HFFc6 (cell line): Measurements from ENCODE around the gene IL23A. TPM values are rescaled to one million over a fixed set of nuclear protein-coding genes. Genes with fewer than 3 reads are reported as not detected.
"Not testable (repeated sequence)": the region's sequence is repeated elsewhere in the genome, so short reads cannot be mapped to it uniquely, and the experiment has no call there.

Experiments
- DNase-seq: peaks from one replicate; pipeline ENCODE4 v3.0.0-alpha.2; 2018
- H3K27ac Mint-ChIP-seq: 2 replicates; pipeline ENCODE4 v1.8.0; 2020; ENCODE audit warnings: mild to moderate bottlenecking, mixed read lengths
- H3K27me3 Mint-ChIP-seq: 2 replicates; pipeline ENCODE4 v1.8.0; 2021; ENCODE audit warnings: mild to moderate bottlenecking, moderate library complexity, mixed read lengths; ENCODE audit not compliant: insufficient read depth
- H3K36me3 Mint-ChIP-seq: 2 replicates; pipeline ENCODE4 v1.8.0; 2021; ENCODE audit warnings: low read depth, mixed read lengths
- H3K4me1 Mint-ChIP-seq: 2 replicates; pipeline ENCODE4 v1.8.0; 2020; ENCODE audit warnings: low read depth, mixed read lengths
- H3K4me3 Mint-ChIP-seq: 2 replicates; pipeline ENCODE4 v1.8.0; 2020; ENCODE audit warnings: mild to moderate bottlenecking, moderate library complexity, mixed read lengths
- H3K9me3 Mint-ChIP-seq: 2 replicates; pipeline ENCODE4 v1.8.0; 2020; ENCODE audit warnings: mild to moderate bottlenecking, mixed read lengths
- CTCF ChIP-seq: fragments of 200-600 bp; sonication (generic); IDR thresholded peaks from 2 replicates; pipeline ENCODE4 v1.5.0; 2021; ENCODE audit warnings: antibody characterized with exemption, mild to moderate bottlenecking
- total RNA-seq, 6 experiments: library from RNA; stranded (reverse); fragmentation: NEBNext Ultra II Directional; extraction: Animal tissue kit (Norgen Biotek cat#: 25700); gene quantifications; 2 replicates in 1 of 6; 3 replicates in 5 of 6; pipeline ENCODE4 v1.2.3, GENCODE V29; 2021

IL23A gene
- total RNA-seq, 6 experiments from 2014 or later = 0.38 TPM; not detected in 5

DNA sequence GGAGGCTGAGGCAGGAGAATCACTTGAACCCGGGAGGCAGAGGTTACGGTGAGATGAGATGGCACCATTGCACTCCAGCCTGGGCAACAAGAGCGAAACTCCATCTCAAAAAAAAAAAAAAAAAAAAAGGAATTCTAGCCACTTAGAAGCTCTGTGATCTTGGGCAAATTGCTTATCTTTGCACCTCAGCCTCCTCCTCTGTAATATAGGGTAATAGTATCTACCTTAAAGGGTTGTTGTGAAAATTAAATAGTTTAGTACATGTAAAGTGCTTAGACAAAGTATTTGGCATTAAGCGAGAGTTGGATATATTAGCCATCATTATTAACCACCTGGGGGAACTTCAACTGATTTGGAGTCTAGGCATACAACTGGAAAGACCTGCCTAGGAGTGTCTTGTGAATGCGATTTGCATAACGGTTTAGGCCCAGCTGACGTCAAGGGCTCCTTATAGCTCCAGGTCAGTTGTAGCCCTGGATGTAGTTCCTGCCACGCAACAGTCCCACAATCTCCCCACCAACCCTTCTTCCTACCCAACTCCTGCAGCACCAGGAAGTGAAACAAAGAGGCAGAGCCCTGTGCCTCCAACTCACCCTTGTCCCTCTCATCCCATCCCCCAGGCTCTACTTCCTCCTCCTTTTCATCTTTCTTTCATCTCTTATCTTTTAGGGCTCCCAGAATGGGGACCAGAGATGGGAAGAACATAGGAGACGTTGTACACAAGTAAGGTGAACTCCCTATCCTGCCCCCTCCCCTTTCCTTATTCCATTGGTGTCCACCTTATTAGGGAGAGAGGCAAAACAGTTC, 2.1 kb upstream of the IL23A start:
- H3K4me3 Mint-ChIP-seq = no peak overlapping the region
- DNase-seq = no peak
- no peak overlapping the region for H3K27ac Mint-ChIP-seq
- peaks cover 24% of the 10 kb centered on the region for H3K4me1 Mint-ChIP-seq
- no peaks in the 10 kb centered on the region for H3K36me3 Mint-ChIP-seq
- H3K27me3 Mint-ChIP-seq = peaks cover 10% of the 10 kb centered on the region
- no peaks in the 10 kb centered on the region for H3K9me3 Mint-ChIP-seq
- no peak for TF ChIP-seq CTCF

DNA sequence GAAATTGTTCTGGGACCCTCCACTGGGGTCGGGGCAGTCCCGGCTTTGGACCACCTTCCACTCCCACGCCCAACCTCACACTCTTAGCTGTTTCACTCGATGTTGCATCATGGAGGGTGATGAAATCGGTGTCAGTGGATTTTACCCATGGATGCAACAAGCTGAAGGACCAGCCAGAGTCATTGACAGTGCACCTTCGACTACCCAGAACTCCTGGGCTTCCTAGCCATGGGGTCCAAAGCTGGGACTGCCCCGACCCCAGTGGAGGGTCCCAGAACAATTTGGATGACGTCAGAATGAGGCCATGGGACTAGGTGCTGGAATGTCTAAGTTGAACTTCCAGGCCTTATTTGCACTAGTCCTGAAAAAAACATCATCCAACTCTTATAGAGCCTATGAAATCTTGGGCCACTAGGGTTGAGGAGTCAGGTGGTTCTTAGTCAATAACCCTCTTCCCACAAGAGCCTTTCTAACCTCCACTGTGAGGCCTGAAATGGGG, 882 bp upstream of the IL23A start:
- no peaks in the 10 kb centered on the region for H3K9me3 Mint-ChIP-seq
- peaks cover 23% of the 10 kb centered on the region for H3K4me1 Mint-ChIP-seq
- no peak for TF ChIP-seq CTCF
- no peak overlapping the region for H3K27ac Mint-ChIP-seq
- no peaks in the 10 kb centered on the region for H3K36me3 Mint-ChIP-seq
- no peak for DNase-seq
- peaks cover 10% of the 10 kb centered on the region for H3K27me3 Mint-ChIP-seq
- no peak overlapping the region for H3K4me3 Mint-ChIP-seq

GRCh38 chr12:56339158-56339422, 406 bp downstream of the IL23A start:
- no peak for TF ChIP-seq CTCF
- no peak for DNase-seq
- H3K9me3 Mint-ChIP-seq = no peaks in the 10 kb centered on the region
- H3K36me3 Mint-ChIP-seq = peaks cover 11% of the 10 kb centered on the region
- H3K27ac Mint-ChIP-seq = peak overlapping the region; percentile 41; the same call in 1 of the 2 replicates
- H3K27me3 Mint-ChIP-seq = peaks cover 3% of the 10 kb centered on the region
- peaks cover 14% of the 10 kb centered on the region for H3K4me1 Mint-ChIP-seq
- no peak overlapping the region for H3K4me3 Mint-ChIP-seq

- Mint-ChIP-seq H3K27ac (no peak overlapping the region), H3K4me3 (no peak overlapping the region)
These were observed 2.9 kb downstream of the IL23A start for GRCh38 chr12:56341616-56342015.

GRCh38 chr12:56342290-56342689, 3.6 kb downstream of the IL23A start:
- H3K36me3 Mint-ChIP-seq = peaks cover 21% of the 10 kb centered on the region
- H3K27me3 Mint-ChIP-seq, H3K9me3 Mint-ChIP-seq, DNase-seq, H3K4me3 Mint-ChIP-seq, H3K27ac Mint-ChIP-seq, H3K4me1 Mint-ChIP-seq: not testable (repeated sequence)

More at GRCh38 chr12:56341616-56342015, 2.9 kb downstream of the IL23A start:
- no peak for DNase-seq
- peaks cover 21% of the 10 kb centered on the region for H3K36me3 Mint-ChIP-seq
- TF ChIP-seq CTCF = no peak
- peaks cover 6% of the 10 kb centered on the region; the same call in 1 of the 2 replicates for H3K4me1 Mint-ChIP-seq
- H3K9me3 Mint-ChIP-seq = no peaks in the 10 kb centered on the region
- H3K27me3 Mint-ChIP-seq = peaks cover 3% of the 10 kb centered on the region; the same call in 1 of the 2 replicates

DNA sequence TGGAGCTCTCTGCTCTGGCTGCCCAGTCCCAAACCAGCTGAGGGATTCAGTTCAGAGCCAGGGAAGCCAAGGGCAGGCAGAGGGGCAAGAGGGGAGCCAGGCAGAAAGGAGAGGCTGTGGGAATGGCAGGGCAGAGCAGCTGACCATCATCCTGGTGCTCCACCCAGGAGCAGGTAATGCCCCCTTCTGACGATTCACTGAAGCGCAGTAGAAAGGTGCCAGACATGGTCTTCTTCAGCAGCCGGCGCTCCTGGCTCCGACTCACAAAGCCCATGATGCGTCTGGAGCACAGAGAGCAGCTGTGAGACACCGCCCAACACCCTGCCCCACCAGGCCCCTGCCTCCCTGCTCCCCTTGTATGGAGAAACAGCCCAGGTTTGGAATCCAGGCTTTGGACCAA, 8.0 kb downstream of the IL23A start:
- no peaks in the 10 kb centered on the region for H3K27me3 Mint-ChIP-seq
- H3K9me3 Mint-ChIP-seq = no peaks in the 10 kb centered on the region
- no peak overlapping the region for H3K27ac Mint-ChIP-seq
- peak; percentile 20; the same call in 1 of the 2 replicates for TF ChIP-seq CTCF
- peaks cover 34% of the 10 kb centered on the region for H3K36me3 Mint-ChIP-seq
- no peaks in the 10 kb centered on the region for H3K4me1 Mint-ChIP-seq
- no peak for DNase-seq
- H3K4me3 Mint-ChIP-seq = no peak overlapping the region

GRCh38 chr12:56347255-56347654, 8.6 kb downstream of the IL23A start:
- not testable (repeated sequence) for H3K27ac Mint-ChIP-seq, H3K27me3 Mint-ChIP-seq, H3K4me1 Mint-ChIP-seq, DNase-seq, H3K4me3 Mint-ChIP-seq, H3K9me3 Mint-ChIP-seq
- H3K36me3 Mint-ChIP-seq = peaks cover 34% of the 10 kb centered on the region
